HepG2 (cell line): ENCODE data around the gene FER1L5. TPM values are rescaled to one million over a fixed set of nuclear protein-coding genes. Genes with fewer than 3 reads are reported as not detected.

Source experiments
- DPF2 ChIP-seq: sonication (generic); formaldehyde crosslinking; IDR thresholded peaks from 2 replicates; pipeline ENCODE4 v1.4.0; 2020; ENCODE audit warnings: mild to moderate bottlenecking, low read depth, missing genetic modification reagents, borderline replicate concordance
- ETV5 ChIP-seq: IDR thresholded peaks from 2 replicates; pipeline ENCODE4 v1.6.1; 2018; ENCODE audit warnings: missing biosample characterization, missing genetic modification reagents, inconsistent platforms, borderline replicate concordance
- HDAC2 ChIP-seq: sonication (generic); formaldehyde crosslinking; IDR thresholded peaks from 2 replicates; pipeline ENCODE4 v1.4.0; 2020; ENCODE audit warnings: missing genetic modification reagents
- KAT7 ChIP-seq: IDR thresholded peaks from 2 replicates; pipeline ENCODE4 v1.6.1; 2018; ENCODE audit warnings: borderline replicate concordance, missing compliant biosample characterization
- KLF6 ChIP-seq: IDR thresholded peaks from 2 replicates; pipeline ENCODE4 v1.8.0; 2016; ENCODE audit warnings: missing biosample characterization, missing genetic modification reagents
- MAFF ChIP-seq: IDR thresholded peaks from 2 replicates; pipeline ENCODE4 v1.6.1; 2011; ENCODE audit warnings: low read depth, low read length, improper control_type of control experiment
- MIER2 ChIP-seq: IDR thresholded peaks from 2 replicates; pipeline ENCODE4 v1.6.1; 2016; ENCODE audit warnings: missing biosample characterization, missing genetic modification reagents
- PHF20 ChIP-seq: sonication (generic); formaldehyde crosslinking; IDR thresholded peaks from 2 replicates; pipeline ENCODE4 v1.5.0; 2020; ENCODE audit warnings: mild to moderate bottlenecking, missing genetic modification reagents
- REXO4 ChIP-seq: sonication (generic); formaldehyde crosslinking; IDR thresholded peaks from 2 replicates; pipeline ENCODE4 v1.8.0; 2022; ENCODE audit warnings: missing genetic modification reagents, mild to moderate bottlenecking, borderline replicate concordance
- SIX4 ChIP-seq: sonication (generic); formaldehyde crosslinking; IDR thresholded peaks from 2 replicates; pipeline ENCODE4 v1.4.0; 2020; ENCODE audit warnings: missing genetic modification reagents
- SKI ChIP-seq: fragments of 450-650 bp; IDR thresholded peaks from one replicate; pipeline ENCODE4 v1.6.1; 2018; ENCODE audit warnings: mild to moderate bottlenecking; ENCODE audit not compliant: partially characterized antibody
- SOX13 ChIP-seq, 3 experiments: fragments of 450-650 bp in 1 of 3; sonication (generic) in 1 of 3; formaldehyde crosslinking in 1 of 3; IDR thresholded peaks in 2 of 3; conservative IDR thresholded peaks in 1 of 3; 2 replicates each; pipeline versions ENCODE4 v1.5.0 to v1.6.1; 2016 to 2020; ENCODE audit warnings: antibody characterized with exemption in 1 of 3, mild to moderate bottlenecking in 1 of 3, missing compliant biosample characterization in 1 of 3, missing genetic modification reagents in 1 of 3, moderate library complexity in 1 of 3
- TBX2 ChIP-seq: sonication (generic); formaldehyde crosslinking; IDR thresholded peaks from 2 replicates; pipeline ENCODE4 v1.5.0; 2020; ENCODE audit warnings: missing genetic modification reagents, mild to moderate bottlenecking, borderline replicate concordance
- ZNF430 ChIP-seq: sonication (generic); formaldehyde crosslinking; IDR thresholded peaks from 2 replicates; pipeline ENCODE4 v1.9.0; 2021; ENCODE audit warnings: mild to moderate bottlenecking, missing genetic modification reagents
- ZNF713 ChIP-seq: sonication (generic); formaldehyde crosslinking; IDR thresholded peaks from 2 replicates; pipeline ENCODE4 v1.4.0; 2020; ENCODE audit warnings: mild to moderate bottlenecking, missing genetic modification reagents
- ZNF891 ChIP-seq: sonication (generic); formaldehyde crosslinking; IDR thresholded peaks from 2 replicates; pipeline ENCODE4 v1.5.0; 2020; ENCODE audit warnings: mild to moderate bottlenecking, missing genetic modification reagents
- polyA plus RNA-seq, 8 experiments: library from polyadenylated mRNA; depleted of rRNA in 3 of 8; stranded (reverse) in 7 of 8; unstranded in 1 of 8; fragments of >200 nt; fragmentation: Illumina TruSeq in 4 of 8; extraction: Trizol in 4 of 8; gene quantifications; 2 replicates each; pipeline versions ENCODE4 v1.2.1 to v1.2.3, GENCODE V29; 2011 to 2016; ENCODE audit warnings: low read depth in 4 of 8, missing spikeins in 1 of 8, mixed read lengths in 1 of 8; ENCODE audit not compliant: insufficient read depth in 1 of 8
- total RNA-seq, 5 experiments: library from RNA; depleted of rRNA; stranded (reverse); fragments of >200 nt; fragmentation: Illumina TruSeq; extraction: Trizol; gene quantifications; 2 replicates each; pipeline ENCODE4 v1.2.3, GENCODE V29; 2016; ENCODE audit warnings: low read depth in 1 of 5
- TF ChIP-seq, protein P1 (sequence below): sonication (generic); formaldehyde crosslinking; IDR thresholded peaks from 2 replicates; pipeline ENCODE4 v1.5.0; 2020; ENCODE audit warnings: mild to moderate bottlenecking, missing genetic modification reagents
- TF ChIP-seq, protein P2 (sequence below), 2 experiments: sonication (generic) in 1 of 2; formaldehyde crosslinking in 1 of 2; IDR thresholded peaks; 2 replicates each; pipeline versions ENCODE4 v1.5.1 to v1.6.1; 2011 to 2020; ENCODE audit warnings: borderline replicate concordance in 1 of 2, low read depth in 1 of 2, low read length in 1 of 2, mild to moderate bottlenecking in 1 of 2, missing genetic modification reagents in 1 of 2, moderate library complexity in 1 of 2
- TF ChIP-seq, protein P3 (sequence below): IDR thresholded peaks from 2 replicates; pipeline ENCODE4 v1.6.1; 2016; ENCODE audit warnings: missing compliant biosample characterization, missing genetic modification reagents, borderline replicate concordance

Gene FER1L5
- total and polyA plus RNA-seq, 2 of the 13 experiments (the other 11 are each of a cell fraction or from before 2014, with no cell fraction given), result 0.02 to 0.08 TPM

DNA sequence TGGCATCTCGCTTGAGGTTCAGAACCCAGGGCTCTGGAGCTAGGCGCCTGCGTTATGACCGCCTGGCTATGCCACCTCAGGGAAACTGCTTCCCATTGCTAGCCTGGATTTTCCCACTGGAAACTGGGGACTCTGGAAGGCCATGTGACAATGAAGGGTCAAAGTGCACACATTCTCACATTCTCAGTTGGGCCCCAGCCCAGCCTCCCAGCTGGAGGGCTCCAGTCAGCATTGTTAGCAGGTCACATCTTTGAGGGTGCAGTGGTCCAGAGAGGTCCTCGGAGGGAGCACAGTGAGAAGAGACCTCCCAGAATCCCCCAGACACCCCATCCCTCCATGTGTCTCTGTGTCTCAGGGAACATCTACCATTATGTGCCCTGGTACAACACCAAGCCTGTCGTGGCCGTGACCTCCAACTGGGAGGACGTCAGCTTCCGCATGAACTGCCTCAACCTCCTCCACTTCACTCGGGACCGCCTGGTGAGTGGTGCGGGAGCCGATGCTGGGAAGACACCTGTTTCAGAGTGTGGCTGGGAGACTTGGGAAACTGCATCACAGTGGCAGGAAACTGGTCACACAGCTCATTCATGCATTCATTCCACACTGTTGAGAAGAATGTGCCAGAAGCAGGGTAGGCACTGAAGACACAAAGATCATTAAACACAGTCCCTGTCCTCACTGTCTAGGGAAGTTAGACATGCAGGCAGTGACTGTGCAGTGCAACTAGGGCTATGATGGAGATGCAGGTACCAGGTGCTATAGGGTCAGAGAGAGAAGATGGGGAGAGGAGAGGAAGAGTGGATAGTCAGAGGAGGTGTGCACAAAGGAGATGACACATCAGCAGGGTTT, 41.6 kb downstream of the FER1L5 start (continued):
- TF ChIP-seq, protein P1, sequence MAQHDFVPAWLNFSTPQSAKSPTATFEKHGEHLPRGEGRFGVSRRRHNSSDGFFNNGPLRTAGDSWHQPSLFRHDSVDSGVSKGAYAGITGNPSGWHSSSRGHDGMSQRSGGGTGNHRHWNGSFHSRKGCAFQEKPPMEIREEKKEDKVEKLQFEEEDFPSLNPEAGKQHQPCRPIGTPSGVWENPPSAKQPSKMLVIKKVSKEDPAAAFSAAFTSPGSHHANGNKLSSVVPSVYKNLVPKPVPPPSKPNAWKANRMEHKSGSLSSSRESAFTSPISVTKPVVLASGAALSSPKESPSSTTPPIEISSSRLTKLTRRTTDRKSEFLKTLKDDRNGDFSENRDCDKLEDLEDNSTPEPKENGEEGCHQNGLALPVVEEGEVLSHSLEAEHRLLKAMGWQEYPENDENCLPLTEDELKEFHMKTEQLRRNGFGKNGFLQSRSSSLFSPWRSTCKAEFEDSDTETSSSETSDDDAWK (CRISPR knock-in tag), result no peak
- TF ChIP-seq TBX2, result peak; percentile 42; the same call in 1 of the 2 replicates
- peak; percentile 64 for TF ChIP-seq SIX4 (CRISPR knock-in tag)
- peak; percentile 78 for TF ChIP-seq HDAC2 (CRISPR knock-in tag)
- no peak for TF ChIP-seq ZNF430
- 0 out of 2 replicates have a peak, but pooled peaks have one; percentile 45 for TF ChIP-seq KAT7 (CRISPR knock-in tag)
- peak; percentile 58; the same call in 1 of the 2 replicates for TF ChIP-seq SOX13 (IDR thresholded peaks at IDR 0.05)
- peak in 1 of 2 experiments; percentile 83; a peak in 2 of 4 replicates for TF ChIP-seq SOX13 (CRISPR knock-in tag; conservative IDR thresholded peaks at IDR 0.05 in 1 of 2, IDR thresholded peaks at IDR 0.05 in 1 of 2)
- peak; percentile 49; the same call in 1 of the 2 replicates for TF ChIP-seq PHF20 (CRISPR knock-in tag)
- TF ChIP-seq KLF6 (CRISPR knock-in tag), result 0 out of 2 replicates have a peak, but pooled peaks have one; percentile 62
- peak; percentile 38; the same call in 1 of the 2 replicates for TF ChIP-seq MAFF
- TF ChIP-seq, protein P2, sequence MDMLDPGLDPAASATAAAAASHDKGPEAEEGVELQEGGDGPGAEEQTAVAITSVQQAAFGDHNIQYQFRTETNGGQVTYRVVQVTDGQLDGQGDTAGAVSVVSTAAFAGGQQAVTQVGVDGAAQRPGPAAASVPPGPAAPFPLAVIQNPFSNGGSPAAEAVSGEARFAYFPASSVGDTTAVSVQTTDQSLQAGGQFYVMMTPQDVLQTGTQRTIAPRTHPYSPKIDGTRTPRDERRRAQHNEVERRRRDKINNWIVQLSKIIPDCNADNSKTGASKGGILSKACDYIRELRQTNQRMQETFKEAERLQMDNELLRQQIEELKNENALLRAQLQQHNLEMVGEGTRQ (IDR thresholded peaks at IDR 0.05; ENCODE audit: low read depth, low read length), result peak; percentile 75
- TF ChIP-seq, protein P2 (CRISPR knock-in tag; IDR thresholded peaks at IDR 0.05; ENCODE audit: borderline replicate concordance), result peak; percentile 84; the same call in 1 of the 2 replicates
- no peak for TF ChIP-seq ZNF713 (CRISPR knock-in tag)
- TF ChIP-seq REXO4 (CRISPR knock-in tag), result no peak
- TF ChIP-seq ETV5 (CRISPR knock-in tag), result 0 out of 2 replicates have a peak, but pooled peaks have one; percentile 8
- no peak for TF ChIP-seq SKI
- TF ChIP-seq MIER2 (CRISPR knock-in tag), result 0 out of 2 replicates have a peak, but pooled peaks have one; percentile 39
- TF ChIP-seq ZNF891 (CRISPR knock-in tag), result no peak
- TF ChIP-seq, protein P3, sequence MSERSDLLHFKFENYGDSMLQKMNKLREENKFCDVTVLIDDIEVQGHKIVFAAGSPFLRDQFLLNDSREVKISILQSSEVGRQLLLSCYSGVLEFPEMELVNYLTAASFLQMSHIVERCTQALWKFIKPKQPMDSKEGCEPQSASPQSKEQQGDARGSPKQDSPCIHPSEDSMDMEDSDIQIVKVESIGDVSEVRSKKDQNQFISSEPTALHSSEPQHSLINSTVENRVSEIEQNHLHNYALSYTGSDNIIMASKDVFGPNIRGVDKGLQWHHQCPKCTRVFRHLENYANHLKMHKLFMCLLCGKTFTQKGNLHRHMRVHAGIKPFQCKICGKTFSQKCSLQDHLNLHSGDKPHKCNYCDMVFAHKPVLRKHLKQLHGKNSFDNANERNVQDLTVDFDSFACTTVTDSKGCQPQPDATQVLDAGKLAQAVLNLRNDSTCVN, result no peak
- TF ChIP-seq DPF2 (CRISPR knock-in tag), result 0 out of 2 replicates have a peak, but pooled peaks have one; percentile 31
